ENCODE measurements around the gene PTPRT.
"Not testable (repeated sequence)": the region's sequence is repeated elsewhere in the genome, so short reads cannot be mapped to it uniquely, and the experiment has no call there.

The PTPRT gene

GRCh38 chr20:43187476-43188233 is 2.1 kb downstream of the PTPRT start:
- DNase-seq (ENCODE audit: low read depth in 2 of 2): peak in 1 of 2 donors; percentile 11

GRCh38 chr20:43186312-43186711 is 3.4 kb downstream of the PTPRT start:
- DNase-seq (ENCODE audit: low read depth in 2 of 2): no peak

GRCh38 chr20:43185901-43186300 is 3.8 kb downstream of the PTPRT start:
- no peak for DNase-seq (ENCODE audit: low read depth in 2 of 2)

GRCh38 chr20:43183536-43184070 is 6.1 kb downstream of the PTPRT start:
- DNase-seq (ENCODE audit: low read depth in 2 of 2): no peak

- DNase-seq (ENCODE audit: low read depth in 2 of 2): no peak
These were observed 11.6 kb downstream of the PTPRT start for GRCh38 chr20:43178080-43178479.

GRCh38 chr20:43176726-43177125 is 13.0 kb downstream of the PTPRT start:
- no peak for DNase-seq (ENCODE audit: low read depth in 2 of 2)

- no peak for DNase-seq (ENCODE audit: low read depth in 2 of 2)
These were observed 17.8 kb downstream of the PTPRT start for GRCh38 chr20:43171930-43172329.

- no peak for DNase-seq (ENCODE audit: low read depth in 2 of 2)
These were observed 18.9 kb downstream of the PTPRT start for GRCh38 chr20:43170771-43171170.

GRCh38 chr20:43167615-43168014 is 22.1 kb downstream of the PTPRT start:
- no peak for DNase-seq (ENCODE audit: low read depth in 2 of 2)

GRCh38 chr20:43167021-43167420 is 22.7 kb downstream of the PTPRT start:
- no peak for DNase-seq (ENCODE audit: low read depth in 2 of 2)

- DNase-seq (ENCODE audit: low read depth in 2 of 2): no peak
These were observed 24.1 kb downstream of the PTPRT start for GRCh38 chr20:43165611-43166010.

- not testable (repeated sequence) for DNase-seq (ENCODE audit: low read depth in 2 of 2)
These were observed 25.0 kb downstream of the PTPRT start for GRCh38 chr20:43164736-43165135.

GRCh38 chr20:43161716-43162115 is 28.0 kb downstream of the PTPRT start:
- no peak for DNase-seq (ENCODE audit: low read depth in 2 of 2)

- DNase-seq (ENCODE audit: low read depth in 2 of 2): no peak
These were observed 28.8 kb downstream of the PTPRT start for GRCh38 chr20:43160941-43161340.

- no peak for DNase-seq (ENCODE audit: low read depth in 2 of 2)
These were observed 29.7 kb downstream of the PTPRT start for GRCh38 chr20:43159994-43160393.

GRCh38 chr20:43155366-43156100 is 34.2 kb downstream of the PTPRT start:
- DNase-seq (ENCODE audit: low read depth in 2 of 2): no peak

GRCh38 chr20:43151901-43152300 is 37.8 kb downstream of the PTPRT start:
- DNase-seq (ENCODE audit: low read depth in 2 of 2): no peak

- DNase-seq (ENCODE audit: low read depth in 2 of 2): no peak
These were observed 38.5 kb downstream of the PTPRT start for GRCh38 chr20:43151256-43151655.

GRCh38 chr20:43140726-43141125 is 49.0 kb downstream of the PTPRT start:
- DNase-seq (ENCODE audit: low read depth in 2 of 2): no peak

GRCh38 chr20:43138061-43138770 is 51.5 kb downstream of the PTPRT start:
- DNase-seq (ENCODE audit: low read depth in 2 of 2): no peak

- DNase-seq (ENCODE audit: low read depth in 2 of 2): no peak
These were observed 52.5 kb downstream of the PTPRT start for GRCh38 chr20:43137160-43137559.

- no peak for DNase-seq (ENCODE audit: low read depth in 2 of 2)
These were observed 65.5 kb downstream of the PTPRT start for GRCh38 chr20:43124241-43124640.
